Upper lobe of left lung (tissue), 6 donors: ENCODE data around the gene PAM. TPM values are rescaled to one million over a fixed set of nuclear protein-coding genes. Genes with fewer than 3 reads are reported as not detected.

ENCODE experiments used
- ATAC-seq, 2 donors: fragments of 200-7000 bp; cut with Tn5 transposase; one replicate each; pipeline ENCODE4 v1.9.1; 2022; ENCODE audit warnings: mild to moderate bottlenecking in 2 of 2, moderate library complexity in 2 of 2; ENCODE audit not compliant: low FRiP score in 2 of 2
- DNase-seq, 2 donors: peaks; one replicate each; pipeline ENCODE4 v3.0.0-alpha.2; 2019 to 2020
- H3K27ac ChIP-seq, 4 donors: fragments of 200-600 bp; sonication (generic); one replicate each; pipeline ENCODE4 v1.5.1; 2016 to 2019
- H3K27me3 ChIP-seq, 4 donors: fragments of 200-600 bp; sonication (generic); one replicate each; pipeline ENCODE4 v1.5.1; 2017 to 2019
- H3K36me3 ChIP-seq, 4 donors: fragments of 200-600 bp; sonication (generic); one replicate each; pipeline ENCODE4 v1.5.1; 2016 to 2019
- H3K4me1 ChIP-seq, 4 donors: fragments of 200-600 bp; sonication (generic); one replicate each; pipeline ENCODE4 v1.5.1; 2018 to 2019
- H3K4me3 ChIP-seq, 4 donors: fragments of 200-600 bp; sonication (generic); one replicate each; pipeline ENCODE4 v1.5.1; 2017 to 2019; ENCODE audit warnings: mild to moderate bottlenecking in 2 of 4, moderate library complexity in 1 of 4
- H3K9me3 ChIP-seq, 4 donors: fragments of 200-600 bp; sonication (generic); one replicate each; pipeline ENCODE4 v1.5.1; 2018 to 2019
- EP300 ChIP-seq, 4 donors: sonication (generic); formaldehyde crosslinking; IDR thresholded peaks; one replicate each; pipeline ENCODE4 v1.5.1; 2017; ENCODE audit warnings: antibody characterized with exemption in 4 of 4, control low read depth in 2 of 4
- POLR2A ChIP-seq, 4 donors: fragments of 450-650 bp; IDR thresholded peaks; one replicate each; pipeline ENCODE4 v1.5.1; 2016 to 2017; ENCODE audit warnings: antibody characterized with exemption in 4 of 4, mild to moderate bottlenecking in 2 of 4
- POLR2AphosphoS5 ChIP-seq, 2 donors: sonication (generic); formaldehyde crosslinking; IDR thresholded peaks; one replicate each; pipeline ENCODE4 v1.5.1; 2017; ENCODE audit warnings: antibody characterized with exemption in 2 of 2
- WGBS, 2 donors: methylation state at CpG; one replicate each; pipeline ENCODE4 v1.1.5; 2017 to 2018; 5-methylcytosine and 5-hydroxymethylcytosine counted together
- total RNA-seq, 6 donors: library from RNA; depleted of rRNA in 4 of 6; stranded (reverse); fragments of >200 nt in 4 of 6; gene quantifications; one replicate each; pipeline versions ENCODE4 v1.1.0 to v1.2.1, GENCODE V29; 2016 to 2021
- TF ChIP-seq, protein P1 (sequence below), 6 experiments: fragments of 450-650 bp in 4 of 6; fragments of 200-600 bp in 2 of 6; sonication (generic) in 2 of 6; IDR thresholded peaks; one replicate each; pipeline ENCODE4 v1.5.1; 2016 to 2019; ENCODE audit warnings: antibody characterized with exemption in 6 of 6
- donor health status: DM: no; HTN: no; CAD: no; lungs with moderate emphysema.
- donor health status: DM: no; HTN: yes; CAD: no; lungs with severe emphysema.

Gene PAM
- total RNA-seq, 6 donors from 2014 or later, result 91.1 to 428 (median 212) TPM

DNA sequence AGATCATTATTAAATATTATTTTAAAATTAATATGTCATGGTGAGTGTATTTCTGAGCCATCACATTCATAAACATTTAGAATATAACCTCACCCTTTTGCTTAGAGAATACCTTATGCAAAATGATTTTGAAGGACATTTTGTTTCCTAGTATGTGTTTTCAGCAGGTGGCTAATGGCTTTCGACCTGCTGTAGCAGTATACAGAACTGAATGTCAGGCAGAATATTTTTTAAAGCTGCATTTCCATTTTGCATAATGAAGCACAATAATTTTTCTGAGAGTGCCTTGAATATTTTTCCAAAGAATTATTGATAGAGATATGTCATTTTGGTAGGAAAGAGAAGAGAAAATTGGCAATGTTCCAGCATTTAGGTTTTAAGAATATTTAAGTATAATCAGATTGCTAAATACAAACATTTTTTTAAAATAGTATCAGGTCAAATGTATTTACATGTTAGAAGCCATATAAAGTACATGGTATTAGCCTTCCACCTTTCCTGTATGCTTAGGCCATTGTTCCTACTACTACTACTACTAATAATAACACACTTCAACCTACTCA, 42.3 kb downstream of the PAM start:
- ATAC-seq (no peak), DNase-seq (no peak)
- TF ChIP-seq POLR2AphosphoS5 (IDR thresholded peaks at IDR 0.05) (no peak), EP300 (IDR thresholded peaks at IDR 0.05) (no peak), POLR2A (IDR thresholded peaks at IDR 0.05) (no peak)
- TF ChIP-seq, protein P1, sequence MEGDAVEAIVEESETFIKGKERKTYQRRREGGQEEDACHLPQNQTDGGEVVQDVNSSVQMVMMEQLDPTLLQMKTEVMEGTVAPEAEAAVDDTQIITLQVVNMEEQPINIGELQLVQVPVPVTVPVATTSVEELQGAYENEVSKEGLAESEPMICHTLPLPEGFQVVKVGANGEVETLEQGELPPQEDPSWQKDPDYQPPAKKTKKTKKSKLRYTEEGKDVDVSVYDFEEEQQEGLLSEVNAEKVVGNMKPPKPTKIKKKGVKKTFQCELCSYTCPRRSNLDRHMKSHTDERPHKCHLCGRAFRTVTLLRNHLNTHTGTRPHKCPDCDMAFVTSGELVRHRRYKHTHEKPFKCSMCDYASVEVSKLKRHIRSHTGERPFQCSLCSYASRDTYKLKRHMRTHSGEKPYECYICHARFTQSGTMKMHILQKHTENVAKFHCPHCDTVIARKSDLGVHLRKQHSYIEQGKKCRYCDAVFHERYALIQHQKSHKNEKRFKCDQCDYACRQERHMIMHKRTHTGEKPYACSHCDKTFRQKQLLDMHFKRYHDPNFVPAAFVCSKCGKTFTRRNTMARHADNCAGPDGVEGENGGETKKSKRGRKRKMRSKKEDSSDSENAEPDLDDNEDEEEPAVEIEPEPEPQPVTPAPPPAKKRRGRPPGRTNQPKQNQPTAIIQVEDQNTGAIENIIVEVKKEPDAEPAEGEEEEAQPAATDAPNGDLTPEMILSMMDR (IDR thresholded peaks at IDR 0.05), result no peak
- WGBS, 2 donors, result 97 to 98% methylated on average over 1 of the region's 1 CpG
- Histone ChIP-seq H3K4me3 (no peak overlapping the region), H3K36me3 (no peaks in the 10 kb centered on the region), H3K4me1 (peaks cover 10 to 45% (median 27%) of the 10 kb centered on the region in 4 donors), H3K27ac (no peak overlapping the region), H3K27me3 (no peaks in the 10 kb centered on the region), H3K9me3 (no peaks in the 10 kb centered on the region)

DNA sequence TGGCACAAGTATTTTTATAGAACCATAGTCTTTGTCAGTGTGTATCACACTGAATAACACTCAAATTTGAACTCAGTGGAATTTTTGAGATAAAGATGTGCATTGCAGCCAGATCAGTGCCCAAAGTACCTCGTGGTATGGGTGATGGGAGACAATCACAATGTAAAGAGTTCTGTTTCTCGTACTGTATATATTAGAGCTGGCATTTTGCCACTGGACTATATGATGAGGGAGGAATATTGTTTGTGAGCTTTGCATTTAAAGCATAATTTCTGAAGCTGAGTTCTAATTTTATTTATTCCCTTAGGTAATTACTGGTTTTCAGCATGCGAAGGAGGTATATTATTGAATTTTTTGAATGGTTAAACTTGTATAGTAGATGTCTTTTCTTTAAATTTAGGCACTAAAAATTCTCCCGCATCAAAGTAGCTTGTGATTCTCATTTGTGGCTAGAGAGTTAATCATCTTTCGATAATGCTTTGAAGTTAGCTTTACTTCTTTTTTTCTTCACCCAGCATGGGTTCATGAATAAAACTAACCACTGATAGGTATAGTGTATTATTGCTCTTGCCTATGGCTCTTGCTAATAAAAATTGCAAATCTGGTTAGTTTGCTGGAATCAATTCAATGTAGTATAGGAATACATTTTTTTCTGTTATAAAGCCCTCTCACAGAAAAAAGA, 43.1 kb downstream of the PAM start:
- WGBS, 2 donors, result 91 to 93% methylated on average over 5 of the region's 5 CpGs
- no peak for ATAC-seq
- TF ChIP-seq POLR2A (IDR thresholded peaks at IDR 0.05) (no peak), POLR2AphosphoS5 (IDR thresholded peaks at IDR 0.05) (no peak), EP300 (IDR thresholded peaks at IDR 0.05) (no peak)
- TF ChIP-seq, protein P1 (IDR thresholded peaks at IDR 0.05), result no peak

DNA sequence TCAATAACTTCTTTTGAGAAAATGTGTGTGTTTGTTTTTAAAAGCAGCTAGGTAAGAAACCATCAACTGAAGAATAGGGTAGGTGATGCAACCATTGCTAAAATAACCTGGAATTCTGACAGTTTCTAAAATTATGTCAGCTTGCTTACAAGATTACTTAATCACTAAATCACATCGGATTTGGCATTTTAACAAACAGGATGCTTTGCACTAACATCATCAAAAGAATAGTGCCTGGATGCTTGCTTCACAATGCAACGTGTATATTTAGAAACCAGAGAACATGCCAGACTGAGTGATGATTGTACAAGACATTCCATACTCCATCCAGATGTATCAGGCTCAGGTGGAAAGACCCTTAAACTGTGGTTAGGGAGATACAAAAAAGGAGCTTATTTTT, 43.9 kb downstream of the PAM start:
- H3K27ac ChIP-seq, result no peak overlapping the region
- DNase-seq, result no peak
- H3K4me1 ChIP-seq, result peaks cover 16 to 46% (median 29%) of the 10 kb centered on the region in 4 donors
- H3K27me3 ChIP-seq, result no peaks in the 10 kb centered on the region
- ATAC-seq, result no peak
- TF ChIP-seq, protein P1 (IDR thresholded peaks at IDR 0.05), result no peak
- no peak for TF ChIP-seq POLR2AphosphoS5 (IDR thresholded peaks at IDR 0.05)
- no peak for TF ChIP-seq POLR2A (IDR thresholded peaks at IDR 0.05)
- no peak for TF ChIP-seq EP300 (IDR thresholded peaks at IDR 0.05)
- no peaks in the 10 kb centered on the region for H3K9me3 ChIP-seq
- no peaks in the 10 kb centered on the region for H3K36me3 ChIP-seq
- no peak overlapping the region for H3K4me3 ChIP-seq
- WGBS, 2 donors, result 6 to 20% methylated on average over 2 of the region's 2 CpGs

More for the DNA sequence above, 43.1 kb downstream of the PAM start:
- Histone ChIP-seq H3K9me3 (no peaks in the 10 kb centered on the region), H3K27ac (no peak overlapping the region), H3K4me3 (no peak overlapping the region), H3K4me1 (peaks cover 16 to 46% (median 29%) of the 10 kb centered on the region in 4 donors), H3K27me3 (no peaks in the 10 kb centered on the region), H3K36me3 (no peaks in the 10 kb centered on the region)
- no peak for DNase-seq

DNA sequence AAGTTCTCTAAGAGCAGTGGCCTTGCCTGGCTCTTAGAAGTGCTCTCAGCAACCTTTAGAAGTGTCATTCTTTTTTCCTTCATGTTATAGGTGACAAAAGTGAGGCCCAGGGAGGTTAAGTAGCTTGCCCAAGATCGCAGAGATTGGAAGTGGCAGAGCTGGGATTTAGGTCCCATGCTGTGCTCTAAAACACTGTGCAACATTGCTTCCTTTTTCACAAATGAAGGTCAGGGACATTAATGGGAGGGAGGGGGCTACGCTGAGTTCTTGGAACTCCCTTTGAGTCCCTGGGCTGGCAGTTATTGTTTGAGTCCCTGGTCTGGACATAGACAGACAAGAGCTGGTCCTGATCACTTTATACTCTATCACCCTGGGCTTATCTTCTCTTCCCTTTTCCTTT, 45.3 kb downstream of the PAM start:
- Histone ChIP-seq H3K36me3 (no peaks in the 10 kb centered on the region), H3K27ac (no peak overlapping the region), H3K27me3 (no peaks in the 10 kb centered on the region), H3K9me3 (no peaks in the 10 kb centered on the region), H3K4me3 (no peak overlapping the region), H3K4me1 (peaks cover 16 to 41% (median 29%) of the 10 kb centered on the region in 4 donors)
- 50 to 93% methylated on average over 2 of the region's 2 CpGs for WGBS, 2 donors
- TF ChIP-seq, protein P1 (IDR thresholded peaks at IDR 0.05), result no peak
- TF ChIP-seq POLR2AphosphoS5 (IDR thresholded peaks at IDR 0.05), result no peak
- no peak for TF ChIP-seq POLR2A (IDR thresholded peaks at IDR 0.05)
- TF ChIP-seq EP300 (IDR thresholded peaks at IDR 0.05), result no peak
- no peak for DNase-seq
- no peak for ATAC-seq
